Erythroblast (primary cell): Measurements from ENCODE around the gene ANKRD63.
A peak's percentile ranks its signal among the peaks of the same experiment; 100 is the strongest.

ENCODE experiments used
- DNase-seq, 2 experiments: peaks; one replicate each; lab custom pipeline; 2025; lab: John Stamatoyannopoulos, UW
- GATA1 ChIP-seq: IDR thresholded peaks from 2 replicates; pipeline ENCODE4 v1.6.1; 2011; ENCODE audit warnings: low read depth, mild to moderate bottlenecking, control low read depth, low read length, moderate library complexity
- POLR2A ChIP-seq: IDR thresholded peaks from 2 replicates; pipeline ENCODE4 v1.6.1; 2011; ENCODE audit warnings: mild to moderate bottlenecking, low read length

The ANKRD63 gene

GRCh38 chr15:40282147-40282868 is 556 bp downstream of the ANKRD63 start:
- no peak for TF ChIP-seq POLR2A
- no peak for TF ChIP-seq GATA1
- peak; percentile 63 to 65 for DNase-seq

DNA sequence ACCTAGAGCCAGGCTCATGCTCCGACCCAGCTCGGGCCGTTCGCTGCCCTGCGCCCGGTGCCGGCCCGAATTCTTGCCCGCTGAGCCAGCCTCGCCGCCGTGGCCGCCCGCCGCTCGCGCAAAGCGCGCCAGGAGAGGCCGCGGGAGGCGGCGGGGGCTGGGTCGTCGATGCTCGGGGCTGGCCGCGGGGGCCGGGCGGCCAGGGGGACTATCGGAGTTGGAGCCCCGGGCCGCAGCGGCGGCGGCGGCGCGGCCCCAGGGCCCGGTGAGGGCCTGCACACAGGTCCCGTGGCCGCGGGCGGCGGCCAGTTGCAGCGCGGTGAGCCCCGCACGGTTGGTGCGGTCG is 1.1 kb downstream of the ANKRD63 start:
- DNase-seq: no peak
- TF ChIP-seq GATA1: no peak
- TF ChIP-seq POLR2A: no peak

DNA sequence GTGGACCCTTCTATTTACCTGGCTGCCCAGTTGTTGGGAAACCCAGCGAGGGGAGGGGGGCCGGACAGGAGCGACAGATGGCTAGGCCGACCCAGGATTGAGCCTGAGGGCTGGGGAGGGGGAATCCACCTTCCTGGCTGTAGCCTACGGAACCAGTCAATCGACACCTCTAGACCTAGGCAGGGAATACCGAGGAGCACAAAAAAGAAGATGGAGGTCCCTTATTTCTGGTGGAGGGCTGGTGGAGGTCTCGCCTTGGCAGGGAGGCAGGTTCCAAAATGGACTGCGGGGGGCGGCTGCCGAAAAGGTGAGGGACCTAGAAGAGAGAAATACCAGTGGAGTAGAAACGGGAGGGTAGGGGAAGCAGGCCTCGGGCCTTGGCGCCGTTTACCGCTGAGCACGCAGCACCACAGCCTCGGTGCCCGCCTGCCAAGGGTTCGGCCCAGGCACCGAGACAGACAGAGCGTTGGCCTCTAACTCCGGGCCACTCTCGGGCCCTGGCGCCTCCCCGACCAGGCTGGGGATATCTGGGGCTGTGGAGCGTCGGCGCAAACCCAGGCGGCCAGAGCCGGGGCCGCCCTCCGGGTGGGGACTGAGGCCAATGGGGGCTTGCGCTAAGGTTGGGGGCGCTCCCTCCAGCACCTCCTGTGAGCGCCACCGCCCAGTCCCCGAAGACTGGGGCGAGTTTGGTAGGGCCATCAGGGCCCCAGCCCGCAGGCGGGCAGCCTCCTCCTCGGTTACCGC is 1.6 kb downstream of the ANKRD63 start:
- DNase-seq: no peak
- TF ChIP-seq GATA1 (no peak), POLR2A (no peak)

DNA sequence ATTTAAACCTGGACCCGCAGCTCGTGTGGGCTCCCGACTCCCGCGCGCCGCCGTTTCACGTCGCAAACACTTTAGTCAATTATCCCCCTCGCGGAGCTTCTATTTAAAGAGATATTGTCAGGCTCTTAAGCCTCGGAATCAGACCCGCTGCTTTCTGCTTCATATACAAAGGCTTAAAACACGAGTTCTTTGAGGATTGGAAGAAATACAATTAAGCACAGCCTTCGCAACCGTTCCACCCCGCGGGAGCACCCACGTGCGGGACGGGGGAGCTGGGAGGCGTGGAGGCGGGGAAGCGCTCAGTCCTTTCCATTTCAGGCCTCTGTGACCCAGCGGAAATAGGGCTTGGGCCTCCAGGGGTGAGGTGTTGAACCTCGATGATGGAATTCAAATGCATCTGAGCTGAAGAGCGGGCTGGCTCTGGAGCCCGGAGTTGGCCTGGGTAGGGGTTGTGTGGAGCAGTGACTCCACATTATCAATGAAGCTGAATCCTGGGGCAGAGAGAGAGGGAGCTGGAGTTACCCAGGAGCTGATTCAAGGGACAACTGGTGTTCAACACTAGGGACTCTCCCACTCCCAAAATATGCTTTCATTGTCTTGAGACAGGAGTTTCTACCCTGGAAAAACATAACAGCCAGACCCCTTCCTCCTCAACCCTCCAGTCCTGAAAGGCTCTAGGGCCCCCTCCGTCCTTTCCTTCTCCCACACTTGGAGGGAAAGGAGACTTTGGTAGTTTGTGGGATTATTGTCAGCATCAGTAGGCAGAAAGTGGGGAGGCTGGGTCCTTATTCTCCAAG is 2.4 kb downstream of the ANKRD63 start:
- no peak for TF ChIP-seq POLR2A
- no peak for TF ChIP-seq GATA1
- no peak for DNase-seq

DNA sequence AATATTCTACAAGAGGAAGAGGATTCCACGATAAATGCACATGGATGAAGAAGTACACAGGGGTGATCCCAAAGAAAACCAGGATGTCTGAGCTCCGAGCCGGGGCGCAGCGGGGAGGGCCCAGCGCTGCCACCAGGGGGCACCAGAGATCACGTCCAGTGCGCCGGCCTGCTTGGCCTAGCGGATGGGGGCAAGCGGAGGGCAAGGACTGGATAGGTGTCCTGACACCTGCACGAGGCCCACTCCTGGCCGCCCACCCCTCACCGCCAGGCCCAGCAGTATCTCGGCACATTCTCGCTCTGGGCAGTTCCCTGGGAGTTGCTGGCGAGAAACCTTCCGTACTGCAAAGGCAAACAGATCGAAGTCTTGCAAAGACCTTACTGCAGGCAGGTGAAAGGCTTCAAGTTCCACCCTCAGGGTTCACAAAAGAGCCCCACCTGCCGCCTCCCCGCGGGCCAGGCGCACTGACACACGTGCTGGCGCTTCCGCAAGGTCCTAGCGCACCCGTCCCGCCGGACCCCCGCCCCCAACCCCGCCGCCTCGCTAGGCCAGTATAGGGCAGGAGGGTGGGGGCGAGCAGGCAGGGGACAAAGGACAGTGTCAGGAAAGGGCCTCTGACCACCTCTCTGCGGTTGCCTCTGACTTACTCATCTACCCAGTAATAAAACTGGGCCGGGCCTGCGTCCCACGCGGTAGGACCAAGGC is 3.3 kb downstream of the ANKRD63 start:
- DNase-seq: peak; percentile 59 to 81
- TF ChIP-seq GATA1 (no peak), POLR2A (no peak)

- no peak for DNase-seq
- TF ChIP-seq GATA1 (no peak), POLR2A (no peak)
These were observed 4.8 kb downstream of the ANKRD63 start for GRCh38 chr15:40278026-40278425.

DNA sequence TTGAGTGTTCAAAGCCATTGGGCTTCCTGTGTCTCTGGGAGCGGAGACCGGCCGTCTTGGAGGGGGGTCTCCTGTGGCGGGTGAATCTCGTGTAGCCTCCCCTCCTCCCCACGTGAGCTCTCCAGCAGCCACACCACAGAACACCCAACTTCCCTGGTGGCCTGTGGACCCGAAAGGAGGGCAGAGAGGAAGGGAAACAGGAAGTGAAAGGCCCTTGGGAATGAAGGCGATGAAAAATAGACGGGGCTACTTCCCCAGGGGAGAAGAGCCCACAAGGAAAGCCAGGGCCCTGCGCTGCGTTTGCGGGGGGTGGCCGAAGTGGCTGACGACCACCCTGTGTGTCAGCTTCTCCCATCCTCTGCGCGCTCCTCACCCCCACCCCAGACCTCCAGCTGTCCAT is 5.4 kb downstream of the ANKRD63 start:
- DNase-seq: no peak
- TF ChIP-seq GATA1: no peak
- TF ChIP-seq POLR2A: no peak

- no peak for TF ChIP-seq GATA1
- no peak for TF ChIP-seq POLR2A
- DNase-seq: no peak
These were observed 5.9 kb downstream of the ANKRD63 start for GRCh38 chr15:40276927-40277326.

DNA sequence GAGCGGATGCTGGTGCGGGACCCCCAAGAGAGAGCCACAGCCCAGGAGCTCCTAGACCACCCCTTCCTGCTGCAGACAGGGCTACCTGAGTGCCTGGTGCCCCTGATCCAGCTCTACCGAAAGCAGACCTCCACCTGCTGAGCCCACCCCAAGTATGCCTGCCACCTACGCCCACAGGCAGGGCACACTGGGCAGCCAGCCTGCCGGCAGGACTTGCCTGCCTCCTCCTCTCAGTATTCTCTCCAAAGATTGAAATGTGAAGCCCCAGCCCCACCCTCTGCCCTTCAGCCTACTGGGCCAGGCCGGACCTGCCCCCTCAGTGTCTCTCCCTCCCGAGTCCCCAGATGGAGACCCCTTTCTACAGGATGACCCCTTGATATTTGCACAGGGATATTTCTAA is 6.9 kb downstream of the ANKRD63 start:
- DNase-seq: no peak
- TF ChIP-seq GATA1 (no peak), POLR2A (no peak)

DNA sequence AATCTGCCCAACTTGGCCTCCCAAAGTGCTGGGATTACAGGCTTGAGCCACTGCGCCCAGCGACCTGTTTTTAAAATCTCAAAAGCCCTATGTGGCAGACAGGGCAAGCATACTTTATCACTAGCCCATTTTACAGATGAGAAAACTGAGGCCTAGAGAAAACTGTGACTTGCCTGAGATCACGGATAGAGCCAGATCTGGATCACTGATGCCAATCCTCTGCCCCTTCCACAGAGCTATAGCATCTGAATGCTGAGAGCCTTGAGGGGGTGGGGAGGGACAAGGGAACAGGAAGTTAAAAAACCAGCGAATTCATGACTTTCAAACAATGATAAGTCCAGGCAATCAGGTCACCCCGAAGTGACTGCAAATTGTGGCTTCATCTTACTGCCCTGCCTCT is 7.3 kb downstream of the ANKRD63 start:
- TF ChIP-seq POLR2A (no peak), GATA1 (no peak)
- DNase-seq: no peak

DNA sequence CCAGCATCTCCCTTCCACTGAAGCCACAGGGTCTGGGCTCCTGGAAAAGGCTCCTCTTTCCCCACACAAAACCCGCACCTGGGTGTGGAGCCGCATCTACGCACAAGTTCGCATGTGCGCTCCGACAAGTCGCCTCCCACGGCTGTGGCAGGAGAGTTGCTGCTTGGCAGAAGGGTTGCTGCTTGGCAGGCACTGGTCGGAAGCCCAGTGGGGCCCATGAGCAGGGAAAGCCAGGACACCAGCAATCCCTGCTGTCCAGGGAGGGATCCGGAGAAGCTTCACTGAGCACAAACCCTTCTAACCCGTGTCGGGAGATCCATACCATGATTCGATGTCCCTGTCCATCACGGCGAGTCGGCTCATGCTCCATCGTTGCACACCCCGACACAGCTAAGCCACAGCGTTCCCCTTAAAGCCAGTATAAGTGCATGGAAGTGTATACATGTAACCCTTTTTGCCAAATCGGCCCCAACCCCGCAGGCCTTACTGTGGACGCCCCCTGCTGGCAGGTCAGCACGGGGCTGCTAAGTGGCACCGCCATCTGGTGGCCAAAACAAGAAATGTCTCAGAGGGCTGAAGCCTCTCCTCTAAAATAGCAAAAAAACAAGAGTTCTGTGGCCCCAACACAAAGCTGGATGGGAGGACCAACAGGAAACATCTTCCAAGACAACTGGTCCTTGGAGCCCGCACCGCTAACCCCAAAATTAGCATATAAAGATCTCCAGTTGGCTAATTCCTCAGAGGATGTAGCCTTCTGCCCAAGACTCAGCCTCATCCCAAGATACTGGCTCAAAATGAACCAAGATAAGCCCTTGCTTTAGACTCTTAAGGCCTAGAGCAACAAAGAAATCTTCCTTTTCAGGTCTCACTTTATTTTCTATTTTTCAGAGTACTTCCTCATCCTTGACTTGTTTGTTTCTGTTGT is 8.3 kb downstream of the ANKRD63 start:
- peak; percentile 88 to 94 for DNase-seq
- TF ChIP-seq GATA1 (no peak), POLR2A (no peak)

- TF ChIP-seq GATA1 (no peak), POLR2A (no peak)
- DNase-seq: no peak
These were observed 9.4 kb downstream of the ANKRD63 start for GRCh38 chr15:40273428-40273827.

GRCh38 chr15:40272485-40273056 is 10.3 kb downstream of the ANKRD63 start:
- peak in 1 of 2 experiments; percentile 8 for DNase-seq
- TF ChIP-seq GATA1 (no peak), POLR2A (no peak)
